HFF-Myc (cell line): ENCODE data around the gene GNAO1.
A peak's percentile ranks its signal among the peaks of the same experiment; 100 is the strongest.

Experiments used
- DNase-seq: peaks from one replicate; pipeline ENCODE4 v3.0.0-alpha.2; 2011; ENCODE audit warnings: low read depth; ENCODE audit errors: extremely low read depth
- H3K4me3 ChIP-seq: replicated peaks from 2 replicates; pipeline ENCODE4 v1.5.1; 2011; ENCODE audit warnings: low read depth, mild to moderate bottlenecking, control low read depth, low read length
- CTCF ChIP-seq: IDR thresholded peaks from 2 replicates; pipeline ENCODE4 v1.5.1; 2012; ENCODE audit warnings: mild to moderate bottlenecking, low read depth, low read length, control low read depth; ENCODE audit errors: missing control alignments

GNAO1 gene

GRCh38 chr16:56274369-56274768 lies 83.1 kb downstream of the GNAO1 start:
- H3K4me3 ChIP-seq, result no peak overlapping the region
- no peak for TF ChIP-seq CTCF
- DNase-seq, result no peak

DNA sequence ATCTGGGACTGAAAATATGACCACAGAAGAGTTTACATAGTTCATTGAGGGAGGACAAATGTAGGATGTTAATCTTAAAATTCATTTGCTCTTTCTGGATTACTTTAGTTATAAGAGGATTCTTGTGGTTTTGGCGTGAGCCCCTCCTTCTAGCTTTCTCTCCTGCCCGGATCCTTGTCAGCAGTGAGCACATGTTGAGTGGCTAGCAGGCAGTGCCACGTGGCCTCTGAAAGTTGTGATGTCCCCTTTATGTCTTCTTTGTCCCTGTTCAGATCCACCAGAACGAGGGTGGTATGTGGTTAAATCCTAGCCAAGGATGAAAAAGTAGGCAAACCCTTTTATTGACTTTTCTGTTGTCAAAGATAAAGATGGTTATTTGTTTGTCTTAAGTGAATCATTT lies 83.8 kb downstream of the GNAO1 start:
- DNase-seq, result no peak
- TF ChIP-seq CTCF, result no peak

DNA sequence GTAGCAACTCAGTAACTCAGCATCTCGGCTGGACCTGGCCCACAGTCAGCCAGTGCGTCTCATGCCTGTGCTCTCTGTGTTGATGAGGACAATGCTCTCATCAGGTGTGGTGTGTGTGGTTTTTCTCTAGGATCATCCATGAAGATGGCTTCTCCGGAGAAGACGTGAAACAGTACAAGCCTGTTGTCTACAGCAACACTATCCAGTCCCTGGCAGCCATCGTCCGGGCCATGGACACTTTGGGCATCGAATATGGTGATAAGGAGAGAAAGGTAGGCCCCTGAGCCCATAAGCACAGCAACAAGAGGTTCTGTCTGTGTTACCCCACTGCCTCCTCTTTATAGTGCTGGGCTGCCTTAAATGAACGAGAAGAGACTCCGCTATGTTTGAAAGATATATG lies 84.5 kb downstream of the GNAO1 start:
- no peak for DNase-seq
- no peak overlapping the region for H3K4me3 ChIP-seq
- TF ChIP-seq CTCF, result no peak

More for the DNA sequence above, 83.8 kb downstream of the GNAO1 start:
- H3K4me3 ChIP-seq, result no peak overlapping the region

GRCh38 chr16:56277075-56277474 lies 85.8 kb downstream of the GNAO1 start:
- peak; percentile 34 for TF ChIP-seq CTCF
- H3K4me3 ChIP-seq, result no peak overlapping the region
- DNase-seq, result no peak

GRCh38 chr16:56278196-56278855 lies 87.0 kb downstream of the GNAO1 start:
- DNase-seq, result no peak
- no peak overlapping the region for H3K4me3 ChIP-seq
- no peak for TF ChIP-seq CTCF

DNA sequence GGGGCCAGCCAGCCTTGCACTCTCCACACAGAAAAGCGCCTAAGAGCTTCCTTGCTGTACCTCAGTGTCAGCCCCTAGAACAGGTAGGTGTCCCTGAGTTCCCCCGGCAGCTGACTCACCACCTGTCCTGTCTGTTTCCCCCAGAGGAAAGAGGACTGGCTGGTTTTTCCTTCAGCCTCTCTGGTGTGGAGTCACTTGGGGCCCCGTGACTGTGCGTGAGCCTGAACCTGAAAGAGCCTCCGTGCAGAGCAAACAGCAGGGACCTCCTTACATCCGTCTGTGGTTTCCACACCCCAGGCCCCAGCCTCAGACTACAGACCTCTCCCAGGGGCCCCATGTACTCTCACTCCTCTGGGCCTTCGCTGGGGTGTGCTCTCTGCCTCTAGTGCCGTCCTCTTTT lies 87.8 kb downstream of the GNAO1 start:
- DNase-seq, result no peak
- no peak for TF ChIP-seq CTCF
- H3K4me3 ChIP-seq, result no peak overlapping the region

DNA sequence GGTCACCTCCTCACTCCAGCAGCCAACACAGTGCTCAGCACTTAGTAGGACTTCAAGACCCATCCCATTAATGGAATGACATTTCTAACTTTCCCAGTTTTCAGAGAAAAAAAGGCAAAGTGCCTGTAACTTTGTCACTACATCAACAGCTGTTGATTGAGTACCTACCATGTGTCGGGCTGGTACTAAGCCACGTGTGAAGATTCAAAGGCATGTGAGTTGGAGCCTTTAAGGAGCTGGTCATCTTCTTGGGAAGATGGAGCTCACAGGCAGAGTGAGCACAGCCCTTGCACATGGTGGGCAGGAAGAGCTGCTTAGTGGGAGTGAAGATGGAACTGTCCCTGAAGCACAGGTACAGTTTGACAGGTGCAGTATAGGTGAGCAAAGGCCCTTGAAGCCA lies 88.6 kb downstream of the GNAO1 start:
- no peak for DNase-seq
- no peak overlapping the region for H3K4me3 ChIP-seq
- no peak for TF ChIP-seq CTCF
